IMR-90 (cell line): ENCODE measurements around the gene EPSTI1. TPM values are rescaled to one million over a fixed set of nuclear protein-coding genes. Genes with fewer than 3 reads are reported as not detected.
A peak's percentile ranks its signal among the peaks of the same experiment; 100 is the strongest.
"Not testable (repeated sequence)": the region's sequence is repeated elsewhere in the genome, so short reads cannot be mapped to it uniquely, and the experiment has no call there.

Experiments used
- ATAC-seq: fragments of 200-7000 bp; cut with Tn5 transposase; 2 replicates; pipeline ENCODE4 v1.9.1; 2020; ENCODE audit warnings: low read depth, mild to moderate bottlenecking, moderate library complexity
- BruUV-seq: library from RNA; stranded (reverse); fragments of 400-500 nt; replicated peaks from 2 replicates; lab custom pipeline; 2021; lab: Mats Ljungman, UMichigan
- CTCF ChIA-PET: fragments of 300-600 bp; formaldehyde crosslinking; extraction: SDS; loops from one replicate; lab custom pipeline; 2021; ENCODE audit warnings: antibody characterized with exemption; lab: Yijun Ruan, JAX
- POLR2A ChIA-PET: fragments of 300-600 bp; sonication (Branson Sonifier 250); formaldehyde crosslinking; loops from one replicate; lab custom pipeline; 2022; ENCODE audit warnings: antibody characterized with exemption; ENCODE audit not compliant: unreplicated experiment; lab: Charles Lee
- DNase-seq: peaks from one replicate; pipeline ENCODE4 v3.0.0; 2013
- H2AFZ ChIP-seq: replicated peaks from 2 replicates; pipeline ENCODE3; 2013; ENCODE audit warnings: low read length, mild to moderate bottlenecking; ENCODE audit not compliant: poor library complexity
- H2AK5ac ChIP-seq: 2 replicates; pipeline ENCODE4 v1.6.1; 2013; ENCODE audit warnings: low read depth, low read length, inconsistent platforms
- H2AK9ac ChIP-seq: replicated peaks from 2 replicates; pipeline ENCODE3; 2013; ENCODE audit warnings: mild to moderate bottlenecking, low read depth, low read length, moderate library complexity; ENCODE audit not compliant: poor library complexity
- H2BK120ac ChIP-seq: 2 replicates; pipeline ENCODE4 v1.6.1; 2013; ENCODE audit warnings: low read depth, low read length, inconsistent platforms
- H2BK15ac ChIP-seq: 3 replicates; pipeline ENCODE4 v1.6.1; 2013; ENCODE audit warnings: low read depth, low read length, inconsistent platforms
- H2BK20ac ChIP-seq: 2 replicates; pipeline ENCODE4 v1.6.1; 2013; ENCODE audit warnings: low read depth, mild to moderate bottlenecking, inconsistent platforms, low read length, moderate library complexity
- H2BK5ac ChIP-seq: 2 replicates; pipeline ENCODE4 v1.6.1; 2013; ENCODE audit warnings: mild to moderate bottlenecking, low read depth, low read length, inconsistent platforms; ENCODE audit not compliant: poor library complexity, severe bottlenecking
- H3K14ac ChIP-seq: replicated peaks from 2 replicates; pipeline ENCODE4 v1.6.1; 2013; ENCODE audit warnings: low read depth, low read length, inconsistent platforms
- H3K18ac ChIP-seq: 2 replicates; pipeline ENCODE4 v1.6.1; 2013; ENCODE audit warnings: low read depth, low read length, control low read depth
- H3K23ac ChIP-seq: 2 replicates; pipeline ENCODE4 v1.6.1; 2013; ENCODE audit warnings: low read depth, low read length, inconsistent platforms
- H3K27ac ChIP-seq: 2 replicates; pipeline ENCODE4 v1.5.1; 2013; ENCODE audit warnings: mild to moderate bottlenecking, control low read depth, low read length; ENCODE audit not compliant: insufficient read depth
- H3K27me3 ChIP-seq: 2 replicates; pipeline ENCODE4 v1.6.1; 2013; ENCODE audit warnings: low read length; ENCODE audit not compliant: control insufficient read depth, insufficient read depth
- H3K36me3 ChIP-seq: 2 replicates; pipeline ENCODE4 v1.6.1; 2013; ENCODE audit warnings: low read length, mixed read lengths; ENCODE audit not compliant: control insufficient read depth, insufficient read depth
- H3K4ac ChIP-seq: 2 replicates; pipeline ENCODE4 v1.6.1; 2013; ENCODE audit warnings: low read depth, low read length, inconsistent platforms
- H3K4me1 ChIP-seq: 2 replicates; pipeline ENCODE4 v1.6.1; 2013; ENCODE audit warnings: low read length, mixed read lengths; ENCODE audit not compliant: control insufficient read depth, insufficient read depth
- H3K4me2 ChIP-seq: 2 replicates; pipeline ENCODE4 v1.6.1; 2013; ENCODE audit warnings: low read depth, mild to moderate bottlenecking, control low read depth, low read length, moderate library complexity
- H3K4me3 ChIP-seq: 2 replicates; pipeline ENCODE4 v1.5.1; 2013; ENCODE audit warnings: low read depth, mild to moderate bottlenecking, control low read depth, low read length, moderate library complexity; ENCODE audit not compliant: insufficient read depth
- H3K56ac ChIP-seq: 2 replicates; pipeline ENCODE4 v1.6.1; 2013; ENCODE audit warnings: low read length, inconsistent platforms; ENCODE audit not compliant: insufficient read depth; ENCODE audit errors: extremely low read depth
- H3K79me1 ChIP-seq, 2 experiments: 2 replicates each; pipeline ENCODE4 v1.6.1; 2013; ENCODE audit warnings: low read length in 2 of 2, inconsistent platforms in 1 of 2, low read depth in 1 of 2
- H3K9ac ChIP-seq: 2 replicates; pipeline ENCODE4 v1.6.1; 2013; ENCODE audit warnings: low read depth, low read length, control low read depth
- H3K9me1 ChIP-seq: 2 replicates; pipeline ENCODE4 v1.6.1; 2013; ENCODE audit warnings: low read length, inconsistent platforms; ENCODE audit not compliant: insufficient read depth
- H3K9me3 ChIP-seq: 2 replicates; pipeline ENCODE4 v1.6.1; 2013; ENCODE audit warnings: low read length; ENCODE audit not compliant: control insufficient read depth, insufficient read depth
- H4K20me1 ChIP-seq: 2 replicates; pipeline ENCODE4 v1.6.1; 2013; ENCODE audit warnings: low read length, inconsistent platforms; ENCODE audit not compliant: insufficient read depth
- H4K5ac ChIP-seq: 2 replicates; pipeline ENCODE4 v1.6.1; 2013; ENCODE audit warnings: mild to moderate bottlenecking, low read depth, low read length, control low read depth
- H4K8ac ChIP-seq, 2 experiments: 2 replicates each; pipeline ENCODE4 v1.6.1; 2013; ENCODE audit warnings: low read depth in 2 of 2, low read length in 2 of 2, control low read depth in 1 of 2, inconsistent platforms in 1 of 2
- H4K91ac ChIP-seq: 2 replicates; pipeline ENCODE4 v1.6.1; 2013; ENCODE audit warnings: low read depth, low read length, inconsistent platforms; ENCODE audit not compliant: insufficient read depth
- WGBS, 2 experiments: methylation state at CpG; one replicate each; pipeline versions ENCODE4 v1.1.5 to v1.1.7; 2013; ENCODE audit warnings: missing lambda C conversion rate in 2 of 2; ENCODE audit not compliant: insufficient read length in 1 of 2; ENCODE audit errors: extremely low coverage in 2 of 2; 5-methylcytosine and 5-hydroxymethylcytosine counted together
- dilution Hi-C: fragments of 300-500 bp; cut with HindIII; formaldehyde crosslinking; loops from one replicate; pipeline ENCODE4 v1.14.3; 2018; ENCODE audit warnings: low sequenced_read_pairs; ENCODE audit not compliant: unreplicated experiment
- in situ Hi-C: fragments of 300-500 bp; cut with MboI; formaldehyde crosslinking; loops from 3 replicates; pipeline ENCODE4 v1.14.3; 2019; ENCODE audit warnings: low sequenced_read_pairs, inconsistent platforms, mixed read lengths
- intact Hi-C: fragments of 100-400 bp; cut with micrococcal nuclease; formaldehyde crosslinking; loops from 2 replicates; pipeline ENCODE4 v1.10.0; 2022
- polyA plus RNA-seq, 3 experiments: library from polyadenylated mRNA; depleted of rRNA; stranded (reverse); fragments of >200 nt; gene quantifications; 2 replicates each; pipeline ENCODE4 v1.2.3, GENCODE V29; 2012; ENCODE audit warnings: low replicate concordance in 1 of 3
- total RNA-seq: library from RNA; depleted of rRNA; stranded (reverse); fragments of >200 nt; gene quantifications from 2 replicates; pipeline ENCODE4 v1.2.3, GENCODE V29; 2012

The EPSTI1 gene
- total and polyA plus RNA-seq, 2 of the 4 experiments (the other 2 are of a cell fraction) = 0.90 to 1.6 TPM

DNA sequence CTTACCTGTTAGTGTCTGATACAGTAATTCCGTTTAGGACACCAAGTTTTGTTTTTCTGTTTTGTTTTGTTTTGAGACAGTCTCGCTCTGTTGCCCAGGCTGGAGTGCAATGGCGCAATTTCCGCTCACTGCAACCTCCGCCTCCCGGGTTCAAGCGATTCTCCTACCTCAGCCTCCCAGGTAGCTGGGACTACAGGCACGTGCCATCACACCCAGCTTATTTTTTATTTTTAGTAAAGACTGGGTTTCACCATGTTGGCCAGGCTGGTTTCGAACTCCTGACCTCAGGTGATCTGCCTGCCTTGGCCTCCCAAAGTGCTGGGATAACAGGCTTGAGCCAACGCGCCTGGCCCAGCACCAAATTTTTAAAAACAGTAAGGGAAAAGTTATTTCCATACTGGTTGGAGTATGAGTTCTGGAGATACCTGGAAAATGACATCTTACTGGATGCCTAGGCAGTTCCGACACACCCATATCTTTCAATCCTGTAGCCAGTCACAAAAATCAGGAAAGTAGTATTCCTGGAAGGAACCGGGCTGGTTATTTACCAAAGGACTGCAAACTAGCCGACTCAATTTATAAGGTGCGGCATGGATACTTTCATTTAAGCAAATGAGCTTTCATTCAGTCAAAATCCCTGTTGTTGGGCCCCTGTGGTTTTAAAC, 676 bp downstream of the EPSTI1 start:
- H3K4me1 ChIP-seq, DNase-seq, H3K27ac ChIP-seq, H2BK5ac ChIP-seq, H3K9me1 ChIP-seq, H3K9ac ChIP-seq, H4K5ac ChIP-seq, H4K20me1 ChIP-seq, H3K9me3 ChIP-seq, POLR2A ChIA-PET, BruUV-seq, intact Hi-C loops, H3K18ac ChIP-seq, ATAC-seq, H3K27me3 ChIP-seq, in situ Hi-C loops, H3K79me1 ChIP-seq, dilution Hi-C loops, H3K36me3 ChIP-seq: not testable (repeated sequence)
- Histone ChIP-seq H4K8ac (peak overlapping the region; percentile 78 to 97; a peak in 3 of 4 replicates), H2AFZ (peak overlapping the region; percentile 97), H3K4me3 (peak overlapping the region; percentile 43), H3K4me2 (peak overlapping the region; percentile 94), H3K23ac (0 out of 2 replicates have a peak overlapping the region, but pooled peaks have one; percentile 38), H2BK15ac (peak overlapping the region; percentile 99; the same call in 2 of the 3 replicates), H3K56ac (peak overlapping the region; percentile 85; the same call in 1 of the 2 replicates), H2BK20ac (peak overlapping the region; percentile 98), H2BK120ac (peak overlapping the region; percentile 99), H3K14ac (peak overlapping the region; percentile 43; the same call in 1 of the 2 replicates), H2AK5ac (0 out of 2 replicates have a peak overlapping the region, but pooled peaks have one; percentile 49), H4K91ac (peak overlapping the region; percentile 75; the same call in 1 of the 2 replicates), H3K4ac (peak overlapping the region; percentile 94), H2AK9ac (peak overlapping the region; percentile 82)
- WGBS, 2 experiments = 60% methylated on average over 1 of the region's 15 CpGs; no CpG with 5 or more reads in 1 of the 2 experiments
- CTCF ChIA-PET = interaction anchor here (1.1 to 1.6 kb wide), 2 partner anchors 10 to 853 kb away, joined by 3 read pairs; no protein-coding TSS in a partner anchor
